T-cell (primary cell): Measurements from ENCODE around the gene GLS2. TPM values are rescaled to one million over a fixed set of nuclear protein-coding genes. Genes with fewer than 3 reads are reported as not detected.

Experiments
- ATAC-seq, 4 experiments: fragments of 200-7000 bp in 3 of 4; fragments of 150-1000 bp in 1 of 4; cut with Tn5 transposase; replicated peaks in 1 of 4; 1 replicate in 3 of 4; 2 replicates in 1 of 4; pipeline ENCODE4 v1.10.0; 2021; ENCODE audit warnings: moderate library complexity in 3 of 4, mild to moderate bottlenecking in 2 of 4, moderate number of reproducible peaks in 1 of 4
- CTCF ChIA-PET, 2 donors: fragments of 300-600 bp; sonication (Branson Sonifier 250); formaldehyde crosslinking; loops; one replicate each; lab custom pipeline; 2022; ENCODE audit warnings: antibody characterized with exemption in 2 of 2; lab: Charles Lee
- POLR2A ChIA-PET, 2 donors: fragments of 300-600 bp; sonication (Branson Sonifier 250); formaldehyde crosslinking; loops; one replicate each; lab custom pipeline; 2022; ENCODE audit warnings: antibody characterized with exemption in 2 of 2; lab: Charles Lee
- DNase-seq, 35 experiments: peaks; one replicate each; pipeline versions ENCODE4 v3.0.0 to v3.0.0-alpha.2; 2013 to 2023
- H3K27ac ChIP-seq: one replicate; pipeline ENCODE4 v1.5.1; 2013; ENCODE audit warnings: low read length
- H3K27me3 ChIP-seq, 2 experiments: replicated peaks in 1 of 2; 1 replicate in 1 of 2; 2 replicates in 1 of 2; pipeline versions ENCODE4 v1.6.1 to v1.7.0; 2013; ENCODE audit warnings: low read length in 1 of 2, mixed read lengths in 1 of 2; ENCODE audit not compliant: control insufficient read depth in 2 of 2, insufficient read depth in 2 of 2; ENCODE audit errors: extremely low read depth in 1 of 2
- H3K36me3 ChIP-seq, 2 donors: 1 replicate in 1 of 2; 2 replicates in 1 of 2; pipeline versions ENCODE4 v1.6.1 to v1.7.0; 2013; ENCODE audit warnings: low read length in 1 of 2; ENCODE audit not compliant: control insufficient read depth in 2 of 2, insufficient read depth in 1 of 2; ENCODE audit errors: extremely low read depth in 1 of 2
- H3K4me1 ChIP-seq, 2 experiments: 1 replicate in 1 of 2; 2 replicates in 1 of 2; pipeline versions ENCODE4 v1.6.1 to v1.7.0; 2013; ENCODE audit warnings: low read length in 2 of 2, mixed read lengths in 1 of 2; ENCODE audit not compliant: insufficient read depth in 2 of 2, control insufficient read depth in 1 of 2; ENCODE audit errors: extremely low read depth in 1 of 2
- H3K4me3 ChIP-seq, 2 donors: 1 replicate in 1 of 2; 2 replicates in 1 of 2; pipeline versions ENCODE4 v1.5.1 to v1.7.0; 2013; ENCODE audit warnings: mild to moderate bottlenecking in 2 of 2, low read length in 1 of 2, moderate library complexity in 1 of 2; ENCODE audit not compliant: control insufficient read depth in 1 of 2; ENCODE audit errors: extremely low read depth in 1 of 2
- H3K9me3 ChIP-seq: 2 replicates; pipeline ENCODE4 v1.7.0; 2013
- H3K27ac Mint-ChIP-seq, 2 donors: one replicate each; pipeline ENCODE4 v1.8.0; 2020 to 2021; ENCODE audit warnings: mild to moderate bottlenecking in 2 of 2, mixed read lengths in 2 of 2
- H3K27me3 Mint-ChIP-seq, 2 donors: one replicate each; pipeline ENCODE4 v1.8.0; 2021 to 2022; ENCODE audit warnings: mixed read lengths in 2 of 2
- H3K36me3 Mint-ChIP-seq: one replicate; pipeline ENCODE4 v1.8.0; 2021; ENCODE audit warnings: mixed read lengths
- H3K4me1 Mint-ChIP-seq, 3 donors: one replicate each; pipeline ENCODE4 v1.8.0; 2020 to 2022; ENCODE audit warnings: mixed read lengths in 3 of 3, mild to moderate bottlenecking in 1 of 3
- H3K4me3 Mint-ChIP-seq, 3 donors: one replicate each; pipeline ENCODE4 v1.8.0; 2020 to 2022; ENCODE audit warnings: mild to moderate bottlenecking in 3 of 3, mixed read lengths in 3 of 3, moderate library complexity in 3 of 3
- H3K9me3 Mint-ChIP-seq, 3 donors: one replicate each; pipeline ENCODE4 v1.8.0; 2020 to 2022; ENCODE audit warnings: mixed read lengths in 3 of 3
- WGBS: methylation state at CpG from one replicate; pipeline ENCODE4 v1.1.5; 2013; ENCODE audit warnings: missing lambda C conversion rate; ENCODE audit not compliant: insufficient coverage; 5-methylcytosine and 5-hydroxymethylcytosine counted together
- total RNA-seq, 35 experiments: library from RNA in 6 of 35; stranded (reverse) in 6 of 35; fragments of 120-200 nt in 1 of 35; gene quantifications; one replicate each; pipeline versions ENCODE4 v1.2.1 to v1.2.4 and lab custom pipeline; 2013 to 2026

Gene GLS2
- total RNA-seq, 5 donors from 2014 or later (not counting 1 experiment from before 2014, with no cell fraction given): 2.9 to 10.1 (median 6.9) TPM

DNA sequence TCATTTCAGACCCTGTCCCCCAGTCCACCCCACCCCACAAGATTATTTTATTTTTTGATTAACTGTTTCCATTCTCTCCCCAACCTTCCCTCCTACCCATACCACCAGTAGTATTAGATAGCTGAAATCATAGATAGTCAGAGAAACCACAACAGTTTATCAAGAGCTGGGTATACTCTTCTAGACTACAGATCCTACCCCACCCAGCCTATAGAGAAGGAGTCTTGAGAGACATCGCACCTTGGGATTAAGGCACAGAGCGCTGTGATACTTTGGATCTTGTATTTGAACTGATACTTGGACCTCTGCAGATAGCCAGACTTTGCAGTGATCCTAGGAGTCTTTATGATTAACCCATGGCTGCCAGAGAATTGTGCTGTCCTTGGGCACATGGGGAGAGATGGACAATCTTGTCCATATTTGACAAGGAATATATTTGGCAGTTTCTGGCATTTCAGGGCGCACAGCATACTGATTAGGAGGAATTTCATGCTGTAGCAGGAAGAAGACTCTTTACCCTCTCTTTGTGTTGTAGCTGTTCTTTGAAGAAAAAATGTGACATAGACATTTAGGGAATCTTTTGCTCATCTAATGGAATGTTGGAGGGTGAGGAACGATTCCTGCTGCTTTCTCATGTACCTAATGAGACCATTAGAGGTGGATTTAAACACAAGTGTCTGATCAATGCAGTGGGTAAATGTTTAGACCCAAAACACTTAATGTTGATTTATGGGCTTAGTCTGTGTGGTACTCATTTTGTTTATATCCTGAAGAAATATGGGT lies 34.6 kb upstream of the GLS2 start:
- Histone ChIP-seq H3K9me3 (no peaks in the 10 kb centered on the region), H3K36me3 (no peaks in the 10 kb centered on the region), H3K27me3 (no peaks in the 10 kb centered on the region), H3K4me3 (peak overlapping the region in 1 of 2 donors; percentile 41), H3K27ac (peak overlapping the region; percentile 51), H3K4me1 (peaks cover 12 to 19% of the 10 kb centered on the region in 2 experiments)
- H3K36me3 Mint-ChIP-seq: no peaks in the 10 kb centered on the region
- peak overlapping the region; percentile 66 to 67 for H3K27ac Mint-ChIP-seq
- H3K9me3 Mint-ChIP-seq: no peaks in the 10 kb centered on the region
- DNase-seq (peak in 1 of 35 experiments; percentile 13), ATAC-seq (peak in 1 of 4 experiments; percentile 16)
- peaks cover 27 to 33% (median 31%) of the 10 kb centered on the region in 3 donors for H3K4me1 Mint-ChIP-seq
- no peaks in the 10 kb centered on the region for H3K27me3 Mint-ChIP-seq
- ChIA-PET POLR2A (interaction anchor here in 1 of 2 donors (0.6 to 1.6 kb wide), 2 partner anchors 10 to 114 kb away, joined by 6 to 9 read pairs; no protein-coding TSS in a partner anchor), CTCF (interaction anchor here (0.8 to 1.6 kb wide), 6 partner anchors 8 to 166 kb away, joined by 3 to 9 read pairs (median 4); partner anchors contain the start of gene PTGES3 (in 1 of the 2))
- peak overlapping the region; percentile 71 to 80 (median 76) for H3K4me3 Mint-ChIP-seq
- 67% methylated on average over 2 of the region's 4 CpGs for WGBS

DNA sequence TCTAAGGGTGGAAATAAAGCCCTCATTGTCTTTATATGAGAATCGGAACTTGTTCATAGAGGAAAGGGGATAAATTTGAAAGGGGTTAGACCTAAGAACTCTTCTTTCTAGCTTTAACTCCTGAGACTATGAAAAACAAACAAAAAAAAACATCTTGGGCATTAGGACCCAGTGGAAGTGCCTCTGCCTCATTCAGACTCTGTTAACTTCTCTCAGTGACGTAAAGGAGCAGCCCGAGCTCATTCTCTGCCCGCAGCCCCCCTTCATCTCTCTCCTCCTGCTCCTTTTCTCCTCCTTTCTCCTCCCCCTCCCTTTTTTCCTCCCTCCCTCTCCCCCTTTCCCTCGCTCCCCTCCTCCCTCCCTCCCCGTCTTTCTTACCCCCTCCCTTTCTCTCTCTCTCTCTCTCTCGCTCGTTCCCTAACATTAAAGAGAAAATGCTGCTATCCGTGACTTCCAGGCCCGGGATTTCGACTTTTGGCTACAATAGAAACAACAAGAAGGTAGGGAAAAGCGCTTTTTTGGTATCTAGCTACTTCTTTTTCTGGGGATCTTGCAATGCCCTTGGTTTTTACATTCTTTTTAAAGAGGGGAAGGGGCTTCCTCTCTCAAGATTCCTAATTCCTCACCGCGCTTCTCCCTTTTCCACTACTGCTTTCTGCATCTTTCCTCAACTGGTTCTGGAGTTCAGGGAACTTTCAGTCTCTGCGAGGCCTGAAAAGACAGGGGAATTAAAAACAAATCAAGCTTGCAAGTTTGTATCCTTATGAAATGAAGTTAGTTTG lies 33.8 kb upstream of the GLS2 start, which contains the start of gene RBMS2:
Gene RBMS2 (plus strand): TSS at position 231 of the 782 bp plus-strand sequence. CDS start 204 bp downstream, at position 435.
- no peaks in the 10 kb centered on the region for H3K9me3 ChIP-seq
- H3K27ac ChIP-seq: peak within 1 kb of the TSS; percentile 51
- no peaks in the 10 kb centered on the region for H3K27me3 ChIP-seq
- Mint-ChIP-seq H3K27me3 (no peaks in the 10 kb centered on the region), H3K4me1 (peaks cover 27 to 33% (median 31%) of the 10 kb centered on the region in 3 donors), H3K9me3 (no peaks in the 10 kb centered on the region), H3K4me3 (peak within 1 kb of the TSS; percentile 71 to 80 (median 76)), H3K27ac (peak within 1 kb of the TSS; percentile 66 to 70), H3K36me3 (no peaks in the 10 kb centered on the region)
- 0% methylated on average over 3 of the region's 15 CpGs for WGBS
- no peaks in the 10 kb centered on the region for H3K36me3 ChIP-seq
- POLR2A ChIA-PET: interaction anchor here (0.6 to 1.6 kb wide), 6 partner anchors 13 to 167 kb away, joined by 3 to 12 read pairs (median 6); partner anchors contain the start of gene PTGES3 (in 1 of the 2)
- H3K4me1 ChIP-seq: peaks cover 12 to 19% of the 10 kb centered on the region in 2 experiments
- ATAC-seq (peak; percentile 69 to 97 (median 83)), DNase-seq (peak in 32 of 35 experiments; percentile 15 to 76 (median 35))
- CTCF ChIA-PET: interaction anchor here (0.6 to 1.6 kb wide), 27 partner anchors 9 to 685 kb away, joined by 3 to 10 read pairs (median 4); partner anchors contain the start of genes PTGES3 (in 1 of the 2) and RNF41 (in 1 of the 2)
- H3K4me3 ChIP-seq: peak within 1 kb of the TSS; percentile 41 to 46

DNA sequence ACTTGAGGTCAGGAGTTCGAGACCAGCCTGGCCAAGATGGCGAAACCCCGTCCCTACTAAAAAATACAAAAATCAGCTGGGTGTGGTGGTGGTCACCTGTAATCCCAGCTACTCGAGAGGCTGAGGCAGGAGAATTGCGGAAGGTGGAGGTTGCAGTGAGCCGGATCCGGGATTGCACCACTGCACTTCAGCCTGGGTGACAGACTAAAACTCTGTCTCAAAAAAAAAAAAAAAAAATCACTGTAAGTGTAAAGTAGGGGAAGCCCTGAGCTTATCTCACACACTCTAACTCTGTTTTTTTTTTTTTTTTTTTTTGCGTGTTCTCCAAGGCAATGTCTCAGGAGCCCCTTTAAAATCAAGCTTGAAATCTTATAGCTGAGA lies 33.2 kb upstream of the GLS2 start:
- peak overlapping the region; percentile 66 to 70 for H3K27ac Mint-ChIP-seq
- Histone ChIP-seq H3K27ac (peak overlapping the region; percentile 51), H3K36me3 (no peaks in the 10 kb centered on the region), H3K9me3 (no peaks in the 10 kb centered on the region), H3K4me1 (peaks cover 12 to 19% of the 10 kb centered on the region in 2 experiments), H3K27me3 (no peaks in the 10 kb centered on the region), H3K4me3 (peak overlapping the region; percentile 41 to 46)
- H3K27me3 Mint-ChIP-seq: no peaks in the 10 kb centered on the region
- DNase-seq: no peak
- WGBS: no CpG with 5 or more reads among the region's 8 CpGs
- no peaks in the 10 kb centered on the region for H3K9me3 Mint-ChIP-seq
- ChIA-PET POLR2A (interaction anchor here (0.6 to 1.6 kb wide), 8 partner anchors 12 to 167 kb away, joined by 3 to 12 read pairs (median 3); partner anchors contain the start of gene PTGES3 (in 1 of the 2)), CTCF (interaction anchor here (0.6 to 1.6 kb wide), 29 partner anchors 9 to 685 kb away, joined by 3 to 10 read pairs (median 4); partner anchors contain the start of genes PTGES3 (in 1 of the 2) and RNF41 (in 1 of the 2))
- H3K4me3 Mint-ChIP-seq: peak overlapping the region; percentile 71 to 80 (median 76)
- H3K36me3 Mint-ChIP-seq: no peaks in the 10 kb centered on the region
- H3K4me1 Mint-ChIP-seq: peaks cover 27 to 33% (median 31%) of the 10 kb centered on the region in 3 donors
- peak in 1 of 4 experiments; percentile 76 for ATAC-seq

DNA sequence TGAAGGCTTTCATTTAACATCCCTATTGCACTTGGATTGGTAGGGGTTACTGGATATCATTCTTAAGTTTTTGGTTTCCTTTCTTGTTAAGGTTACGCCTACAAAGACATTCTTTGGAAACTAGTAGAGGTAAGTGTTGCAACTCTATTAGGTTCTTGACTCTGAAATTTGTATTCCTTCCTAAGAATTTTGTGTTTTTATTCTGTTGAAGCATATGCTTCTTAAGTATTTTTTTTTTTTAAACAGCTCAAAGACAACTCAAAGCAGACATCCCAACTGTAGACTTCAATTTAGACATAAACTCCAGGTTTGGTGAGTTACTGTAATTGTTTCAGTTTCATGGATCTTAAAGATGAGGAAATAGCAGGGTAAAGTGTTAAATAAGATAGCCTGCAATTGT lies 32.5 kb upstream of the GLS2 start:
- H3K27me3 Mint-ChIP-seq: no peaks in the 10 kb centered on the region
- ATAC-seq (no peak), DNase-seq (no peak)
- Histone ChIP-seq H3K4me3 (no peak overlapping the region), H3K27me3 (no peaks in the 10 kb centered on the region), H3K36me3 (no peaks in the 10 kb centered on the region), H3K27ac (no peak overlapping the region), H3K4me1 (peaks cover 12 to 19% of the 10 kb centered on the region in 2 experiments), H3K9me3 (no peaks in the 10 kb centered on the region)
- no CpG with 5 or more reads among the region's 1 CpG for whole genome bisulfite sequencing
- H3K9me3 Mint-ChIP-seq: no peaks in the 10 kb centered on the region
- H3K27ac Mint-ChIP-seq: no peak overlapping the region
- H3K4me3 Mint-ChIP-seq: peak overlapping the region; percentile 60 to 76 (median 71)
- ChIA-PET CTCF (interaction anchor here (0.5 to 1.5 kb wide), 7 partner anchors 9 to 116 kb away, joined by 4 to 10 read pairs (median 5); no protein-coding TSS in a partner anchor), POLR2A (interaction anchor here in 1 of 2 donors (0.6 kb wide), 1 partner anchor 123 kb away, joined by 3 read pairs; no protein-coding TSS in a partner anchor)
- H3K36me3 Mint-ChIP-seq: no peaks in the 10 kb centered on the region
- H3K4me1 Mint-ChIP-seq: peaks cover 27 to 33% (median 31%) of the 10 kb centered on the region in 3 donors

DNA sequence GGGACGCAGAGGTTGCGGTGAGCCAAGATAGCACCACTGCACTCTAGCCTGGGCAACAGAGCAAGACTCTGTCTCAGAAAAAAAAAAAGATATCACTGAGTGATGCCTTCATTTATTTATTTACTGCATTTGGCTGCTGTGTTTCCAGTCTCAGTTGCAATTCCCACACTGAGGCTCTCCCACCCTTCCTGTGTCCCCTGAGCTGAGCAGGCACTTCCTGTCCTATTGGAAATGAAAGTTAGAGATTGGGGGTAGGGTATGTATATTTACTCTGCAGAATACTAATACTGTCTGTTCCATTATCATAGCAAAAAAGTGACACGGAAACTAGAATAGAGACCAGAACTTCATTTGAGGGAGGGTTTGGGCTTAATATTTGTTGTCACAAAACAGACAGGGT lies 32.1 kb upstream of the GLS2 start:
- DNase-seq (no peak), ATAC-seq (no peak)
- no peak overlapping the region for H3K4me3 Mint-ChIP-seq
- no peaks in the 10 kb centered on the region for H3K27me3 ChIP-seq
- H3K27ac Mint-ChIP-seq: no peak overlapping the region
- H3K27ac ChIP-seq: no peak overlapping the region
- H3K4me1 Mint-ChIP-seq: peaks cover 27 to 33% (median 31%) of the 10 kb centered on the region in 3 donors
- no peaks in the 10 kb centered on the region for H3K36me3 ChIP-seq
- peaks cover 12 to 19% of the 10 kb centered on the region in 2 experiments for H3K4me1 ChIP-seq
- no peaks in the 10 kb centered on the region for H3K9me3 Mint-ChIP-seq
- WGBS: 100% methylated on average over 1 of the region's 3 CpGs
- no peaks in the 10 kb centered on the region for H3K36me3 Mint-ChIP-seq
- H3K27me3 Mint-ChIP-seq: no peaks in the 10 kb centered on the region
- ChIA-PET POLR2A (no interaction called here), CTCF (interaction anchor here (0.7 to 0.9 kb wide), 2 partner anchors 8 to 72 kb away, joined by 3 to 4 read pairs; no protein-coding TSS in a partner anchor)
- H3K4me3 ChIP-seq: no peak overlapping the region
- H3K9me3 ChIP-seq: no peaks in the 10 kb centered on the region
